Left lung (tissue), 10 donors: ENCODE measurements around the gene AK8. TPM values are rescaled to one million over a fixed set of nuclear protein-coding genes. Genes with fewer than 3 reads are reported as not detected.

Source experiments
- ATAC-seq: fragments of 200-7000 bp; cut with Tn5 transposase; one replicate; pipeline ENCODE4 v1.9.1; 2020; ENCODE audit warnings: moderate library complexity
- DNase-seq, 4 donors: peaks; one replicate each; pipeline ENCODE4 v3.0.0-alpha.2; 2013 to 2020
- H3K27ac ChIP-seq, 2 donors: fragments of 200-600 bp; sonication (generic) in 1 of 2; one replicate each; pipeline versions ENCODE4 v1.5.0 to v1.8.0; 2020 to 2021
- H3K27me3 ChIP-seq, 2 donors: fragments of 200-600 bp; sonication (generic) in 1 of 2; one replicate each; pipeline versions ENCODE4 v1.5.0 to v1.8.0; 2020 to 2021
- H3K36me3 ChIP-seq, 2 donors: fragments of 200-600 bp; sonication (generic) in 1 of 2; one replicate each; pipeline versions ENCODE4 v1.5.0 to v1.8.0; 2020 to 2021
- H3K4me1 ChIP-seq, 2 donors: fragments of 200-600 bp; one replicate each; pipeline ENCODE4 v1.8.0; 2021
- H3K4me3 ChIP-seq, 2 donors: fragments of 200-600 bp; sonication (generic) in 1 of 2; one replicate each; pipeline versions ENCODE4 v1.5.0 to v1.8.0; 2020 to 2021; ENCODE audit warnings: mild to moderate bottlenecking in 1 of 2
- H3K9me3 ChIP-seq, 2 donors: fragments of 200-600 bp; sonication (generic) in 1 of 2; one replicate each; pipeline versions ENCODE4 v1.5.0 to v1.8.0; 2020 to 2021
- intact Hi-C, 2 donors: fragments of 100-400 bp; cut with DNase I; formaldehyde crosslinking; loops; one replicate each; pipeline versions ENCODE4 v1.11.2 to v1.14.2; 2022
- polyA plus RNA-seq, 6 donors: library from polyadenylated mRNA; unstranded; fragments of 120-200 nt; gene quantifications; one replicate each; pipeline ENCODE4 v1.2.1, GENCODE V29; 2013; ENCODE audit not compliant: insufficient read length in 6 of 6
- total RNA-seq, 2 donors: library from RNA; stranded (reverse); fragmentation: NEBNext Ultra II Directional; extraction: Animal tissue kit (Norgen Biotek cat#: 25700); gene quantifications; one replicate each; pipeline ENCODE4 v1.2.1, GENCODE V29; 2021
- TF ChIP-seq, protein P1 (sequence below), 2 donors: fragments of 200-600 bp; sonication (generic) in 1 of 2; IDR thresholded peaks; one replicate each; pipeline versions ENCODE4 v1.5.0 to v1.8.0; 2021; ENCODE audit warnings: antibody characterized with exemption in 2 of 2
- donor health status: DM: no; HTN: yes; CAD: no.
- donor health status: DM: no; HTN: no; CAD: no.

Gene AK8
- total and polyA plus RNA-seq, 8 donors: 0.55 to 3.6 (median 2.4) TPM

DNA sequence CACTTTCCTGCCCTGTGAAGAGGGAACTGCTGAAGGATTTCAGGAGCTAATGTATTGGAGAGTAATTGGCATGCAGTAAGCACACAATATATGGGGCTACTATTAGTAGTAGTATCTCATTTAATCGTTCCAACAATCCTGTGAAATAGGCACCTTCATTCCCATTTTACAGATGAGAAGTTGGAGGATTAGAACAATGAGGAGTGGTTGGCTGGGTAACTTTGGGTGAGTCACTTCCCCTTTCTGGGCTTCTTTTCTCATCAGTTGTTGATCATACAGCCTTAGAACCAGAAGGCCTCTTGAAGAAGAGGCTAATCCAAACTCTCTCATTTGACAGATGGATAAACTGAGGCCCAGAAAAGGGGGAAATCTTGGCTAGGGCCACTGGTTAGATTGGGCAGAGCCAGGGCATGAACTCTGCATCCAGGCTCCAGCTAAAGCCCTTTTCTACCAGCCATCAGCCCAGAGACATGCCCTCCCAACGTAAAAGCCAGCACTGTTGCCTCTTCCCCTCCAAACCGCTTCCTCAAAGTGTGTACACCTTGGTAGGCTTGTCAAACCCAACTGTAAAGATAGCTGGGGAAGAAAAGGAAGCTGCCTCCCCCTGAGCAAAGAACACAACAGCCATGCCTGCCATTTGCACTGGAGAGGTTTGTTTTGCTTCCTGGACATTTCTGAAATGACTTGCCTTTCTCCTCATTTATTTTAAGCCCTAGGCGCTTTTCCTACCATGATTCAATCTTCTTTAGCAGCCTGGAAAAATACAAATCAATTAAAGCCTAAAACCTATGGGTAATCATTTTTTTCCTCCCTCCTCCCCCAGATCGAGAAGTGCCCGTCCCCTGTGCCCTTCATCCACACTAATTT is 1.6 kb upstream of the AK8 start:
- TF ChIP-seq, protein P1, sequence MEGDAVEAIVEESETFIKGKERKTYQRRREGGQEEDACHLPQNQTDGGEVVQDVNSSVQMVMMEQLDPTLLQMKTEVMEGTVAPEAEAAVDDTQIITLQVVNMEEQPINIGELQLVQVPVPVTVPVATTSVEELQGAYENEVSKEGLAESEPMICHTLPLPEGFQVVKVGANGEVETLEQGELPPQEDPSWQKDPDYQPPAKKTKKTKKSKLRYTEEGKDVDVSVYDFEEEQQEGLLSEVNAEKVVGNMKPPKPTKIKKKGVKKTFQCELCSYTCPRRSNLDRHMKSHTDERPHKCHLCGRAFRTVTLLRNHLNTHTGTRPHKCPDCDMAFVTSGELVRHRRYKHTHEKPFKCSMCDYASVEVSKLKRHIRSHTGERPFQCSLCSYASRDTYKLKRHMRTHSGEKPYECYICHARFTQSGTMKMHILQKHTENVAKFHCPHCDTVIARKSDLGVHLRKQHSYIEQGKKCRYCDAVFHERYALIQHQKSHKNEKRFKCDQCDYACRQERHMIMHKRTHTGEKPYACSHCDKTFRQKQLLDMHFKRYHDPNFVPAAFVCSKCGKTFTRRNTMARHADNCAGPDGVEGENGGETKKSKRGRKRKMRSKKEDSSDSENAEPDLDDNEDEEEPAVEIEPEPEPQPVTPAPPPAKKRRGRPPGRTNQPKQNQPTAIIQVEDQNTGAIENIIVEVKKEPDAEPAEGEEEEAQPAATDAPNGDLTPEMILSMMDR (IDR thresholded peaks at IDR 0.05): no peak
- no peaks in the 10 kb centered on the region for H3K9me3 ChIP-seq
- no peaks in the 10 kb centered on the region for H3K36me3 ChIP-seq
- intact Hi-C loops: no loop called here
- ATAC-seq (no peak), DNase-seq (no peak)
- H3K27ac ChIP-seq: peak overlapping the region in 1 of 2 donors; percentile 76
- peaks cover 0 to 16% of the 10 kb centered on the region in 2 donors for H3K4me1 ChIP-seq
- peak overlapping the region in 1 of 2 donors; percentile 84 for H3K4me3 ChIP-seq
- no peaks in the 10 kb centered on the region for H3K27me3 ChIP-seq

DNA sequence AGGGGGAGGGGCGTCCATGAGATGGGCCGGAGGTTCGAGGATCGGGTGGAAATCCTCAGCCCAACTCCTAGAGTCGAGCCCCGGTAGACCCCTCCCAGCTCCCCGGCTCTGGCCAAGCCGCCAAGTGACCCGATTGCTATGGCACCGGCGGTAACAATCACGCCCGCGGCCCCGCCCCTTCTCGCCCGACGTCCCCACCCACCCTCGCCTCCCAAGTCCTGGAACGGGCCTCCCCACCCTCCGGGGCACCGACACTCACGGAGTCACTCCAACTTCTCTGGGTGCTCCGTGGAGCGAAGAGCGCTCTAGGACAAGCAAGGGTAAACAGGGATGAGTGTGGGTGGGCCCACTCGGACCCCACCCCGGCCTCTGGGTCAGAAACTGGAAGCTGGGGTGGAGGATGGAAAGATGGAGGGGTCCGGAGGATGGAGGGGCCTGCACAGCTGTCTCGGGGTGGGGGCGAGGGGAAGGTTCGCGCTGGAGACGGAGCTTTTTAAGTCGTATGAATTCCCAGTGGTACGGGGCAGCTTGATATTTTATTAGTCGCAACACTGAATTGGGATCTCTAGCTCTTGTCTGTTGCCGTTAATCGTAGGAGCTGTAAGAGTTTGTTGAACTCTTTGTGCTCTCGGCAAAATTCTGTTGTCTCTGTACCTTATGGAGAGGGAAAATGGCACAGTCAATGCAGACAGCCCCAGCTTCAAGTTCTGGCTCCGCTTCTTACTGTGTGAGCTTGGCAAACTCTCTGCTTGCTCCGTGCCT is 792 bp upstream of the AK8 start, which contains the start of gene SPACA9:
Gene SPACA9 (plus strand): TSS at position 204 of the 762 bp plus-strand sequence. CDS start 5,050 bp downstream, outside the sequence.
- intact Hi-C loops: no loop called here
- H3K4me1 ChIP-seq: peaks cover 0 to 16% of the 10 kb centered on the region in 2 donors
- no peaks in the 10 kb centered on the region for H3K36me3 ChIP-seq
- TF ChIP-seq, protein P1 (IDR thresholded peaks at IDR 0.05): no peak
- DNase-seq (peak; percentile 63 to 89 (median 82)), ATAC-seq (peak; percentile 90)
- H3K27me3 ChIP-seq: no peaks in the 10 kb centered on the region
- no peaks in the 10 kb centered on the region for H3K9me3 ChIP-seq
- peak within 1 kb of the TSS; percentile 61 to 76 for H3K27ac ChIP-seq
- H3K4me3 ChIP-seq: peak within 1 kb of the TSS; percentile 84 to 90

GRCh38 chr9:132877458-132877823 is 643 bp downstream of the AK8 start:
- Histone ChIP-seq H3K36me3 (no peaks in the 10 kb centered on the region), H3K4me3 (peak overlapping the region; percentile 84 to 90), H3K4me1 (peaks cover 0 to 16% of the 10 kb centered on the region in 2 donors), H3K9me3 (no peaks in the 10 kb centered on the region), H3K27ac (no peak overlapping the region), H3K27me3 (no peaks in the 10 kb centered on the region)
- DNase-seq (no peak), ATAC-seq (no peak)
- intact Hi-C loops: no loop called here
- TF ChIP-seq, protein P1 (IDR thresholded peaks at IDR 0.05): no peak

- Histone ChIP-seq H3K4me3 (no peak overlapping the region), H3K27me3 (no peaks in the 10 kb centered on the region), H3K27ac (no peak overlapping the region), H3K9me3 (no peaks in the 10 kb centered on the region), H3K36me3 (no peaks in the 10 kb centered on the region), H3K4me1 (peaks cover 0 to 16% of the 10 kb centered on the region in 2 donors)
- intact Hi-C loops: no loop called here
- ATAC-seq (no peak), DNase-seq (no peak)
- TF ChIP-seq, protein P1 (IDR thresholded peaks at IDR 0.05): no peak
These were observed 1.2 kb downstream of the AK8 start for GRCh38 chr9:132876849-132877248.

- Histone ChIP-seq H3K4me1 (peaks cover 0 to 16% of the 10 kb centered on the region in 2 donors), H3K27me3 (no peaks in the 10 kb centered on the region), H3K27ac (no peak overlapping the region), H3K4me3 (no peak overlapping the region), H3K36me3 (no peaks in the 10 kb centered on the region), H3K9me3 (no peaks in the 10 kb centered on the region)
- ATAC-seq (no peak), DNase-seq (no peak)
- intact Hi-C loops: no loop called here
- TF ChIP-seq, protein P1 (IDR thresholded peaks at IDR 0.05): no peak
These were observed 2.9 kb downstream of the AK8 start for GRCh38 chr9:132875159-132875558.
